HG02852 (cell line): ENCODE data around the gene RYR1.
"Not testable (repeated sequence)": the region's sequence is repeated elsewhere in the genome, so short reads cannot be mapped to it uniquely, and the experiment has no call there.

ENCODE experiments used
- ATAC-seq: cut with Tn5 transposase; IDR thresholded peaks from one replicate; pipeline ENCODE4 v1.9.1; 2021; ENCODE audit warnings: mild to moderate bottlenecking, moderate library complexity; ENCODE audit not compliant: unreplicated experiment

The RYR1 gene

GRCh38 chr19:38399537-38399936 lies 34.0 kb upstream of the RYR1 start:
- ATAC-seq = no peak

GRCh38 chr19:38400361-38400760 lies 33.1 kb upstream of the RYR1 start:
- ATAC-seq = no peak

GRCh38 chr19:38401148-38401547 lies 32.3 kb upstream of the RYR1 start:
- ATAC-seq = no peak

GRCh38 chr19:38402623-38402966 lies 30.9 kb upstream of the RYR1 start:
- ATAC-seq = no peak

- peak; percentile 86 for ATAC-seq
Measured at GRCh38 chr19:38402967-38403674, 30.4 kb upstream of the RYR1 start, which contains the start of gene FAM98C. FAM98C (plus strand) TSS chr19:38403093; CDS start chr19:38403154, 61 bp downstream.

GRCh38 chr19:38404858-38405257 lies 28.6 kb upstream of the RYR1 start:
- ATAC-seq = no peak

- no peak for ATAC-seq
Measured at GRCh38 chr19:38405276-38405675, 28.2 kb upstream of the RYR1 start.

- ATAC-seq = no peak
Measured at GRCh38 chr19:38409631-38410133, 23.8 kb upstream of the RYR1 start.

- not testable (repeated sequence) for ATAC-seq
Measured at GRCh38 chr19:38410407-38410806, 23.1 kb upstream of the RYR1 start.

GRCh38 chr19:38411041-38411712 lies 22.3 kb upstream of the RYR1 start:
- ATAC-seq = no peak

GRCh38 chr19:38411898-38412297 lies 21.6 kb upstream of the RYR1 start:
- ATAC-seq = not testable (repeated sequence)

GRCh38 chr19:38412491-38412890 lies 21.0 kb upstream of the RYR1 start:
- ATAC-seq = no peak

- ATAC-seq = no peak
Measured at GRCh38 chr19:38412961-38413360, 20.5 kb upstream of the RYR1 start.

GRCh38 chr19:38413416-38413815 lies 20.1 kb upstream of the RYR1 start:
- ATAC-seq = no peak

GRCh38 chr19:38417146-38417543 lies 16.3 kb upstream of the RYR1 start:
- no peak for ATAC-seq

- no peak for ATAC-seq
Measured at GRCh38 chr19:38417544-38418506, 15.7 kb upstream of the RYR1 start.

GRCh38 chr19:38420935-38421334 lies 12.6 kb upstream of the RYR1 start:
- ATAC-seq = no peak

- no peak for ATAC-seq
Measured at GRCh38 chr19:38421856-38422255, 11.6 kb upstream of the RYR1 start.

GRCh38 chr19:38422438-38422837 lies 11.1 kb upstream of the RYR1 start:
- no peak for ATAC-seq

- ATAC-seq = no peak
Measured at GRCh38 chr19:38424272-38424671, 9.2 kb upstream of the RYR1 start.

GRCh38 chr19:38425222-38425809 lies 8.2 kb upstream of the RYR1 start:
- ATAC-seq = no peak
